Astrocyte (in vitro differentiated cells and primary cell): ENCODE results near the gene RAB6A. TPM values are rescaled to one million over a fixed set of nuclear protein-coding genes. Genes with fewer than 3 reads are reported as not detected.

Source experiments
- DNase-seq: peaks from one replicate; pipeline ENCODE4 v3.0.0-alpha.2; 2010; ENCODE audit warnings: low read depth
- FAIRE-seq: peaks from 2 replicates; lab custom pipeline; 2011; peaks lifted over from hg19 to GRCh38; lab: Jason Lieb, UNC
- H2AFZ ChIP-seq: 2 replicates; pipeline ENCODE4 v1.6.0; 2012; ENCODE audit warnings: low read depth, low read length, inconsistent platforms
- H3K27ac ChIP-seq: 2 replicates; pipeline ENCODE4 v1.5.1; 2011; ENCODE audit warnings: low read depth, low read length, inconsistent platforms
- H3K27me3 ChIP-seq: 2 replicates; pipeline ENCODE4 v1.6.0; 2011; ENCODE audit warnings: low read length, inconsistent platforms; ENCODE audit not compliant: insufficient read depth
- H3K36me3 ChIP-seq: 2 replicates; pipeline ENCODE4 v1.5.1; 2011; ENCODE audit warnings: low read length, inconsistent platforms; ENCODE audit not compliant: insufficient read depth
- H3K4me1 ChIP-seq: 2 replicates; pipeline ENCODE4 v1.5.1; 2011; ENCODE audit warnings: low read length, inconsistent platforms; ENCODE audit not compliant: insufficient read depth
- H3K4me2 ChIP-seq: 2 replicates; pipeline ENCODE4 v1.6.0; 2012; ENCODE audit warnings: low read length, inconsistent platforms
- H3K4me3 ChIP-seq: 2 replicates; pipeline ENCODE4 v1.5.1; 2011; ENCODE audit warnings: low read depth, mild to moderate bottlenecking, low read length, inconsistent platforms; ENCODE audit not compliant: insufficient read depth
- H3K79me2 ChIP-seq: 2 replicates; pipeline ENCODE4 v1.6.0; 2012; ENCODE audit warnings: mild to moderate bottlenecking, low read length, inconsistent platforms; ENCODE audit not compliant: insufficient read depth
- H3K9ac ChIP-seq: 2 replicates; pipeline ENCODE4 v1.6.0; 2012; ENCODE audit warnings: mild to moderate bottlenecking, low read length, inconsistent platforms
- H3K9me3 ChIP-seq: 2 replicates; pipeline ENCODE4 v1.5.1; 2012; ENCODE audit warnings: low read depth, mild to moderate bottlenecking, low read length, inconsistent platforms; ENCODE audit not compliant: insufficient read depth
- H4K20me1 ChIP-seq: 2 replicates; pipeline ENCODE4 v1.6.0; 2012; ENCODE audit warnings: low read length, inconsistent platforms; ENCODE audit not compliant: insufficient read depth
- H3K27ac Mint-ChIP-seq: one replicate; pipeline ENCODE4 v1.8.0; 2021; ENCODE audit warnings: mild to moderate bottlenecking, mixed read lengths; ENCODE audit not compliant: unreplicated experiment
- H3K27me3 Mint-ChIP-seq: one replicate; pipeline ENCODE4 v1.8.0; 2021; ENCODE audit warnings: low read depth, mixed read lengths; ENCODE audit not compliant: unreplicated experiment
- H3K36me3 Mint-ChIP-seq: one replicate; pipeline ENCODE4 v1.8.0; 2021; ENCODE audit warnings: low read depth, mixed read lengths; ENCODE audit not compliant: unreplicated experiment
- H3K4me1 Mint-ChIP-seq: one replicate; pipeline ENCODE4 v1.8.0; 2021; ENCODE audit warnings: low read depth, mixed read lengths; ENCODE audit not compliant: unreplicated experiment
- H3K4me3 Mint-ChIP-seq: one replicate; pipeline ENCODE4 v1.8.0; 2021; ENCODE audit warnings: mild to moderate bottlenecking, moderate library complexity, mixed read lengths; ENCODE audit not compliant: unreplicated experiment
- H3K9me3 Mint-ChIP-seq: one replicate; pipeline ENCODE4 v1.8.0; 2021; ENCODE audit warnings: mild to moderate bottlenecking, mixed read lengths; ENCODE audit not compliant: unreplicated experiment
- CTCF ChIP-seq: IDR thresholded peaks from 2 replicates; pipeline ENCODE4 v1.5.1; 2011; ENCODE audit warnings: low read depth, mild to moderate bottlenecking, inconsistent platforms, low read length, moderate library complexity; ENCODE audit not compliant: insufficient read depth
- EZH2 ChIP-seq: IDR thresholded peaks from 2 replicates; pipeline ENCODE4 v1.6.1; 2012; ENCODE audit warnings: mild to moderate bottlenecking, low read length, inconsistent platforms; ENCODE audit not compliant: insufficient read depth
- total RNA-seq: library from RNA; stranded (reverse); gene quantifications from 2 replicates; pipeline ENCODE4 v1.2.1, GENCODE V29; 2021

The RAB6A gene
- total RNA-seq, 1 donor from 2014 or later: 185 TPM

GRCh38 chr11:73760135-73760678 lies 667 bp downstream of the RAB6A start:
- H3K79me2 ChIP-seq: peaks cover 56% of the 10 kb centered on the region
- no peaks in the 10 kb centered on the region for H3K27me3 Mint-ChIP-seq

GRCh38 chr11:73759610-73760134 lies 1.2 kb downstream of the RAB6A start:
- FAIRE-seq (no peak), DNase-seq (no peak)
- peak overlapping the region; percentile 99 for H3K27ac Mint-ChIP-seq
- H3K9me3 ChIP-seq: no peaks in the 10 kb centered on the region
- peak overlapping the region; percentile 91 for H3K4me3 ChIP-seq
- peak overlapping the region; percentile 100 for H3K4me3 Mint-ChIP-seq
- peaks cover 3% of the 10 kb centered on the region for H3K4me1 Mint-ChIP-seq
- peak; percentile 15 for TF ChIP-seq CTCF
- no peak for TF ChIP-seq EZH2
- H3K36me3 ChIP-seq: no peaks in the 10 kb centered on the region
- H3K36me3 Mint-ChIP-seq: peaks cover 3% of the 10 kb centered on the region
- peaks cover 62% of the 10 kb centered on the region for H3K79me2 ChIP-seq
- no peaks in the 10 kb centered on the region for H3K27me3 Mint-ChIP-seq
- no peaks in the 10 kb centered on the region for H3K27me3 ChIP-seq
- H2AFZ ChIP-seq: peak overlapping the region; percentile 59
- no peaks in the 10 kb centered on the region for H3K9me3 Mint-ChIP-seq
- H3K27ac ChIP-seq: peak overlapping the region; percentile 83
- H3K4me2 ChIP-seq: peak overlapping the region; percentile 89
- H3K9ac ChIP-seq: peak overlapping the region; percentile 94
- peaks cover 3% of the 10 kb centered on the region for H3K4me1 ChIP-seq
- H4K20me1 ChIP-seq: peaks cover 46% of the 10 kb centered on the region

More at GRCh38 chr11:73760135-73760678, 667 bp downstream of the RAB6A start:
- H3K4me1 ChIP-seq: peaks cover 3% of the 10 kb centered on the region
- no peak for DNase-seq
- Mint-ChIP-seq H3K9me3 (no peaks in the 10 kb centered on the region), H3K4me3 (peak overlapping the region; percentile 100), H3K27ac (peak overlapping the region; percentile 99), H3K36me3 (peaks cover 3% of the 10 kb centered on the region), H3K4me1 (peaks cover 3% of the 10 kb centered on the region)
- H3K4me3 ChIP-seq: peak overlapping the region; percentile 91
- H3K4me2 ChIP-seq: peak overlapping the region; percentile 89
- H2AFZ ChIP-seq: peak overlapping the region; percentile 59
- H3K27ac ChIP-seq: peak overlapping the region; percentile 83
- H3K27me3 ChIP-seq: no peaks in the 10 kb centered on the region
- H3K36me3 ChIP-seq: no peaks in the 10 kb centered on the region
- no peak for FAIRE-seq
- TF ChIP-seq EZH2 (no peak), CTCF (no peak)
- H3K9ac ChIP-seq: peak overlapping the region; percentile 94
- H3K9me3 ChIP-seq: no peaks in the 10 kb centered on the region
- peaks cover 46% of the 10 kb centered on the region for H4K20me1 ChIP-seq

- H3K79me2 ChIP-seq: peaks cover 74% of the 10 kb centered on the region
- Mint-ChIP-seq H3K36me3 (peaks cover 3% of the 10 kb centered on the region), H3K4me3 (peak overlapping the region; percentile 100), H3K4me1 (peaks cover 3% of the 10 kb centered on the region), H3K27ac (no peak overlapping the region), H3K27me3 (no peaks in the 10 kb centered on the region), H3K9me3 (no peaks in the 10 kb centered on the region)
- no peak overlapping the region for H3K27ac ChIP-seq
- DNase-seq: no peak
- TF ChIP-seq EZH2: no peak
- no peak for TF ChIP-seq CTCF
- H3K27me3 ChIP-seq: no peaks in the 10 kb centered on the region
- H3K36me3 ChIP-seq: no peaks in the 10 kb centered on the region
- H3K9me3 ChIP-seq: no peaks in the 10 kb centered on the region
- peak overlapping the region; percentile 91 for H3K4me3 ChIP-seq
- FAIRE-seq: no peak
- no peak overlapping the region for H2AFZ ChIP-seq
- H3K4me1 ChIP-seq: peaks cover 3% of the 10 kb centered on the region
- H3K4me2 ChIP-seq: peak overlapping the region; percentile 89
- peak overlapping the region; percentile 94 for H3K9ac ChIP-seq
- peaks cover 58% of the 10 kb centered on the region for H4K20me1 ChIP-seq
These were observed 2.4 kb downstream of the RAB6A start for GRCh38 chr11:73758451-73758850.
